HAP-1 (cell line): Measurements from ENCODE around the gene UPP2.

ENCODE experiments used
- DNase-seq, 2 experiments: peaks; one replicate each; pipeline ENCODE4 v3.0.0-alpha.2; 2016 to 2020; ENCODE audit warnings: low spot score in 2 of 2
- H3K27me3 ChIP-seq: fragments of 250-450 bp; sonication (Bioruptor Pico); 2 replicates; pipeline ENCODE4 v1.5.1; 2020; ENCODE audit warnings: low read depth, mild to moderate bottlenecking, moderate library complexity
- H3K36me3 ChIP-seq: fragments of 250-450 bp; sonication (Bioruptor Pico); replicated peaks from 2 replicates; pipeline ENCODE4 v1.5.1; 2020; ENCODE audit warnings: mild to moderate bottlenecking
- H3K4me1 ChIP-seq: fragments of 250-450 bp; sonication (Bioruptor Pico); 2 replicates; pipeline ENCODE4 v1.5.1; 2020; ENCODE audit warnings: mild to moderate bottlenecking
- H3K4me3 ChIP-seq: fragments of 250-450 bp; sonication (Bioruptor Pico); 2 replicates; pipeline ENCODE4 v1.5.1; 2020; ENCODE audit warnings: mild to moderate bottlenecking, moderate library complexity
- H3K9me3 ChIP-seq: fragments of 250-450 bp; sonication (Bioruptor Pico); 2 replicates; pipeline ENCODE4 v1.5.1; 2020; ENCODE audit warnings: mild to moderate bottlenecking, moderate library complexity
- in situ Hi-C: fragments of 300-500 bp; cut with MboI; formaldehyde crosslinking; loops from 3 replicates; pipeline ENCODE4 v1.14.3; 2020; ENCODE audit warnings: low sequenced_read_pairs, inconsistent platforms, mixed read lengths

The UPP2 gene

GRCh38 chr2:158101384-158101926 is at the start of gene UPP2:
Gene UPP2, plus strand, starts transcription at chr2:158101876. Its CDS starts 188 bp downstream, at chr2:158102064.
- no peaks in the 10 kb centered on the region for H3K36me3 ChIP-seq
- no peak for DNase-seq
- no peaks in the 10 kb centered on the region for H3K9me3 ChIP-seq
- in situ Hi-C loops: no loop called here
- H3K4me3 ChIP-seq: no peak within 1 kb of the TSS
- no peaks in the 10 kb centered on the region for H3K4me1 ChIP-seq
- no peaks in the 10 kb centered on the region for H3K27me3 ChIP-seq

DNA sequence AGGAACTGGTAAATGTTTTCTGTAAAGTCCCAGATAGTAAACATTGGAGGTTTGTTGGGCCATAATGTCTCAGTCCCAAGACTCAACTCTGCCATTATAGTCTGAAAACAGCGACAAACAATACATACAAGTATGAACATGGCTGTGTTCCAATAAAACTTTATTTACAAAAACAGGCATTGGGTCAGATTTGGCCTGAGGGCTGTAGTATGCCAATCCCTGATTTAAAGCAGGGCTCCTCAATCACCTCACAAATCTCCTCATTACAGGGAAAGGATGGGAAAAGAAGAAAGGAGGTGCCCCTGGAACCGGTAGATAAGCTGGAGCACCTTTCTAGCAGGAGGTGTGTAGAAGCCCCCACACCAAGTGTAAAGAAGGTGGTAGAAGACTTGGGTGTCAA is 48.9 kb upstream of the UPP2 start:
- H3K4me1 ChIP-seq: no peaks in the 10 kb centered on the region
- H3K9me3 ChIP-seq: no peaks in the 10 kb centered on the region
- no peaks in the 10 kb centered on the region for H3K27me3 ChIP-seq
- H3K4me3 ChIP-seq: no peak overlapping the region
- in situ Hi-C loops: no loop called here
- no peaks in the 10 kb centered on the region for H3K36me3 ChIP-seq
- no peak for DNase-seq

DNA sequence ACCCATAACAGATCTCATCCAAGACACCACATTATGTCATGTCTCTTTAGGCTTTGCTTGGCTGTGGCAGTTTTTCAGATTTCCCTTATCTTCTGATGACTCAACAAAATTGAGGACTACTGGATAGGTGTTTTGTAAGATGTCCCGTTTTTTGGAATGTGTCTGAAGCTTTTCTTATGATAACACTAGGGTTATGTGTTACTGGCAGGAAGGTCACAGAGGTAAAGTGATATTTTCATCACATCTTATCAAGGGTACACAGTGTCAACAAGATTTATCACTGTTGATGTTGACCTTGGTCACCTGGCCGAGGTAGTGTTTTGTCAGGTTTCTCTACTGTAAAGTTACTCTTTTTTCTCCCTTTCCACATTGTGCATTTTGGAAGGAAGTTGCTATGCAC is 44.8 kb upstream of the UPP2 start:
- Histone ChIP-seq H3K9me3 (no peaks in the 10 kb centered on the region), H3K27me3 (no peaks in the 10 kb centered on the region), H3K4me1 (no peaks in the 10 kb centered on the region), H3K36me3 (no peaks in the 10 kb centered on the region), H3K4me3 (no peak overlapping the region)
- in situ Hi-C loops: no loop called here
- DNase-seq: no peak

GRCh38 chr2:158060160-158060834 is 41.4 kb upstream of the UPP2 start:
- in situ Hi-C loops: no loop called here
- Histone ChIP-seq H3K4me3 (no peak overlapping the region), H3K4me1 (no peaks in the 10 kb centered on the region), H3K9me3 (no peaks in the 10 kb centered on the region), H3K27me3 (no peaks in the 10 kb centered on the region), H3K36me3 (no peaks in the 10 kb centered on the region)
- DNase-seq: no peak

- Histone ChIP-seq H3K9me3 (no peaks in the 10 kb centered on the region), H3K36me3 (no peaks in the 10 kb centered on the region), H3K27me3 (no peaks in the 10 kb centered on the region), H3K4me1 (no peaks in the 10 kb centered on the region), H3K4me3 (no peak overlapping the region)
- DNase-seq: no peak
- in situ Hi-C loops: no loop called here
Measured at GRCh38 chr2:158060835-158061435, 40.7 kb upstream of the UPP2 start.

GRCh38 chr2:158061763-158062162 is 39.9 kb upstream of the UPP2 start:
- H3K9me3 ChIP-seq: no peaks in the 10 kb centered on the region
- no peaks in the 10 kb centered on the region for H3K4me1 ChIP-seq
- no peak for DNase-seq
- in situ Hi-C loops: no loop called here
- no peak overlapping the region for H3K4me3 ChIP-seq
- H3K36me3 ChIP-seq: no peaks in the 10 kb centered on the region
- no peaks in the 10 kb centered on the region for H3K27me3 ChIP-seq

- Histone ChIP-seq H3K36me3 (no peaks in the 10 kb centered on the region), H3K27me3 (no peaks in the 10 kb centered on the region), H3K4me3 (no peak overlapping the region), H3K9me3 (no peaks in the 10 kb centered on the region), H3K4me1 (no peaks in the 10 kb centered on the region)
- no peak for DNase-seq
- in situ Hi-C loops: no loop called here
Measured at GRCh38 chr2:158066046-158066713, 35.5 kb upstream of the UPP2 start.

DNA sequence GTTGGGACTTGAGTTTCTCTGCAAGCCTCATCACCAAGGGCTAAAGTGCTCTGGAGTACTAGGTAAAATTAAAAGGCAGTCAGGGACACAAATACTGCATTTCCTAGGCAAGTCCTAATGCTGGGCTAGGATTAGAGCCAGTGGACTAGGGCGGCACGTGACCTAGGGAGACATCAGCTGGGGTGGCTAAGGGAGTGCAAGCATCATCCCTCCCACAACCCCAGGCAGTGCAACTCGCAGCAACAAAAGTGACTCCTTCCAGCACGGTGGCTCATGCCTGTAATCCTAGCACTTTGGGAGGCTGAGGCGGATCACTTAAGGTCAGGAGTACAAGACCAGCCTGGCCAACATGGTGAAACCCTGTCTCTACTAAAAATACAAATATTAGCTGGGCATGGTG is 30.7 kb upstream of the UPP2 start:
- no peak for DNase-seq
- no peaks in the 10 kb centered on the region for H3K36me3 ChIP-seq
- in situ Hi-C loops: no loop called here
- H3K4me3 ChIP-seq: no peak overlapping the region
- H3K27me3 ChIP-seq: no peaks in the 10 kb centered on the region
- H3K4me1 ChIP-seq: no peaks in the 10 kb centered on the region
- H3K9me3 ChIP-seq: no peaks in the 10 kb centered on the region

- DNase-seq: no peak
Measured at GRCh38 chr2:158072361-158072760, 29.3 kb upstream of the UPP2 start.

DNA sequence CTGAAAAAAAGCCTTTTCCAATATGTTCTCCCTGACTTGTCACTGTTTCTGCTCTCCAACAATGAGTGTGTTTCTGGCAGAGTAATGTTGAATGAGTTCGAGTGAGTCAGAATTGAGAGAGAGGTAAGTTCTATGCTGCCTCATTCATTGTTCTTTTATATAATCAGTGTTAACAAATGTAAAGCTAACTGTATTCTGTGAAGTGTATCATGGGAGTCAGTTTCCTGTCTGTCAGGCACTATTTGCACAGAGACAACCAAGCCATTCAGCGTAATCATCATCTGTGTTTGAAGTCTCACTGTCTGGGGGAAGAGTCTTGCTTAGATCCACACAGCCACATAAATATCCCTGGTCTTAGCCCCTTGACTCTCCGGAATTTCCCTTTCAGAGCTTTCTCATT is 22.0 kb upstream of the UPP2 start:
- H3K4me3 ChIP-seq: no peak overlapping the region
- H3K36me3 ChIP-seq: no peaks in the 10 kb centered on the region
- no peak for DNase-seq
- in situ Hi-C loops: no loop called here
- H3K27me3 ChIP-seq: no peaks in the 10 kb centered on the region
- H3K9me3 ChIP-seq: no peaks in the 10 kb centered on the region
- no peaks in the 10 kb centered on the region for H3K4me1 ChIP-seq

More at GRCh38 chr2:158072361-158072760, 29.3 kb upstream of the UPP2 start:
- H3K27me3 ChIP-seq: no peaks in the 10 kb centered on the region
- no peaks in the 10 kb centered on the region for H3K36me3 ChIP-seq
- no peaks in the 10 kb centered on the region for H3K4me1 ChIP-seq
- in situ Hi-C loops: no loop called here
- H3K9me3 ChIP-seq: no peaks in the 10 kb centered on the region
- no peak overlapping the region for H3K4me3 ChIP-seq

GRCh38 chr2:158088093-158088492 is 13.6 kb upstream of the UPP2 start:
- no peaks in the 10 kb centered on the region for H3K9me3 ChIP-seq
- in situ Hi-C loops: no loop called here
- H3K4me3 ChIP-seq: no peak overlapping the region
- no peaks in the 10 kb centered on the region; the same call in 1 of the 2 replicates for H3K4me1 ChIP-seq
- no peaks in the 10 kb centered on the region for H3K36me3 ChIP-seq
- no peaks in the 10 kb centered on the region for H3K27me3 ChIP-seq
- no peak for DNase-seq

GRCh38 chr2:158089322-158089721 is 12.4 kb upstream of the UPP2 start:
- Histone ChIP-seq H3K9me3 (no peaks in the 10 kb centered on the region), H3K4me3 (no peak overlapping the region), H3K36me3 (no peaks in the 10 kb centered on the region), H3K4me1 (no peaks in the 10 kb centered on the region; the same call in 1 of the 2 replicates), H3K27me3 (no peaks in the 10 kb centered on the region)
- DNase-seq: no peak
- in situ Hi-C loops: no loop called here

DNA sequence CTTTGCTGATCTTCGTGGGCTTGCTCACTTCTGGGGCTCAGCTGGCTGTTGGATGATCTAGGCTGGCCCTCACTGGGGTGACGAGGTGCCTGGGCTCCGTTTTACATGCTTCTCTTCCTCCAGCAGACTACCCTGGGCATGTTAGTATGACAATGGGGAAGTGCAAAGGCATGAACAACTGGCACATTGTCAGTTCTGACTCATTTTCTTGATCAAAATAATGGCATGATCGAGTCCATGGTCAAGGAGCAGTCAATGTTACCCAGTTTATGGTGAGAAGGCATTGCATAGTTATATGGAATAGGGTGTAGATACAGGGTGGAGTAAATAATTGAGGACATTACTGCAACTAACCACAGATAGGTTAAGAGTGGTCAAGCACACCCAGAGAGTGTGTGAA is 10.0 kb upstream of the UPP2 start:
- Histone ChIP-seq H3K4me1 (no peaks in the 10 kb centered on the region; the same call in 1 of the 2 replicates), H3K36me3 (no peaks in the 10 kb centered on the region), H3K27me3 (no peaks in the 10 kb centered on the region), H3K9me3 (no peaks in the 10 kb centered on the region), H3K4me3 (no peak overlapping the region)
- in situ Hi-C loops: no loop called here
- no peak for DNase-seq

- no peak overlapping the region for H3K4me3 ChIP-seq
- H3K36me3 ChIP-seq: no peaks in the 10 kb centered on the region
- no peaks in the 10 kb centered on the region for H3K4me1 ChIP-seq
- in situ Hi-C loops: no loop called here
- H3K9me3 ChIP-seq: no peaks in the 10 kb centered on the region
- no peak for DNase-seq
- H3K27me3 ChIP-seq: no peaks in the 10 kb centered on the region
Measured at GRCh38 chr2:158094487-158095092, 7.1 kb upstream of the UPP2 start.
